H1 (cell line): Measurements from ENCODE around the gene SRGAP3.

ENCODE experiments used
- EZH2 ChIP-seq: fragments of 200-600 bp; sonication (generic); IDR thresholded peaks from 2 replicates; pipeline ENCODE4 v1.7.1; 2012; ENCODE audit warnings: low read depth, mild to moderate bottlenecking, moderate library complexity, low read length, inconsistent platforms; ENCODE audit not compliant: severe bottlenecking
- NANOG ChIP-seq: IDR thresholded peaks from 2 replicates; pipeline ENCODE4 v1.6.1; 2011; ENCODE audit warnings: low read length, low read depth, mild to moderate bottlenecking, inconsistent platforms; ENCODE audit not compliant: insufficient read depth, poor library complexity, severe bottlenecking
- TF ChIP-seq, protein P1 (sequence below), 3 experiments: IDR thresholded peaks; 1 replicate in 2 of 3; 2 replicates in 1 of 3; pipeline versions ENCODE4 v1.5.1 to v1.6.1; 2011; ENCODE audit warnings: low read length in 3 of 3, mild to moderate bottlenecking in 3 of 3, inconsistent platforms in 2 of 3, low read depth in 1 of 3, moderate library complexity in 1 of 3; ENCODE audit not compliant: insufficient read depth in 1 of 3; ENCODE audit errors: control extremely low read depth in 1 of 3

DNA sequence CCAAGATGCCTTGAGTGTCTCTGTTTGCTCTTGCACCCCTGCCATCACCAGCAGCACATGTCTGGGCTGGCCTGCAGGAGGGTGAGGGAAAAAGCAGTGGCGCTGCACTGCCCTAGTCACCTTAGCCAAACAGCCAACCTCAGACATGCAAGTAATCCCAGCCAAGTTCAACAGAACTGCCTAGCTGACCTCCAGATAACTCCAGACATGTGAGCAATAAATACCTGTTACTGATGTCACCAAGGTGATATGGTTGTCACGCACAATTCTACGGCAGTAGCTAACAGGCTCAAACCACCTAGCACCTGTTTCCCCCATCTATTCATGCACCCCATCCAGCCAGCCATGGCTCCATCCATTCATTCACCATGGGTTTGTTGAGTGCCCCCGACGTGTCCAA lies 99.9 kb downstream of the SRGAP3 start:
- TF ChIP-seq NANOG (no peak), EZH2 (no peak)
- TF ChIP-seq, protein P1, sequence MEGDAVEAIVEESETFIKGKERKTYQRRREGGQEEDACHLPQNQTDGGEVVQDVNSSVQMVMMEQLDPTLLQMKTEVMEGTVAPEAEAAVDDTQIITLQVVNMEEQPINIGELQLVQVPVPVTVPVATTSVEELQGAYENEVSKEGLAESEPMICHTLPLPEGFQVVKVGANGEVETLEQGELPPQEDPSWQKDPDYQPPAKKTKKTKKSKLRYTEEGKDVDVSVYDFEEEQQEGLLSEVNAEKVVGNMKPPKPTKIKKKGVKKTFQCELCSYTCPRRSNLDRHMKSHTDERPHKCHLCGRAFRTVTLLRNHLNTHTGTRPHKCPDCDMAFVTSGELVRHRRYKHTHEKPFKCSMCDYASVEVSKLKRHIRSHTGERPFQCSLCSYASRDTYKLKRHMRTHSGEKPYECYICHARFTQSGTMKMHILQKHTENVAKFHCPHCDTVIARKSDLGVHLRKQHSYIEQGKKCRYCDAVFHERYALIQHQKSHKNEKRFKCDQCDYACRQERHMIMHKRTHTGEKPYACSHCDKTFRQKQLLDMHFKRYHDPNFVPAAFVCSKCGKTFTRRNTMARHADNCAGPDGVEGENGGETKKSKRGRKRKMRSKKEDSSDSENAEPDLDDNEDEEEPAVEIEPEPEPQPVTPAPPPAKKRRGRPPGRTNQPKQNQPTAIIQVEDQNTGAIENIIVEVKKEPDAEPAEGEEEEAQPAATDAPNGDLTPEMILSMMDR (IDR thresholded peaks at IDR 0.05; ENCODE audit: control extremely low read depth in 1 of 3, insufficient read depth in 1 of 3, low read depth in 1 of 3, low read length in 3 of 3) = no peak
